Keratinocyte (primary cell): Measurements from ENCODE around the gene GYG1.

ENCODE experiments used
- EZH2 ChIP-seq: IDR thresholded peaks from one replicate; pipeline ENCODE4 v1.6.1; 2012; ENCODE audit warnings: inconsistent platforms, mild to moderate bottlenecking, low read length, moderate library complexity
- TF ChIP-seq, protein P1 (sequence below), 3 experiments: IDR thresholded peaks in 1 of 3; conservative IDR thresholded peaks in 1 of 3; optimal IDR thresholded peaks in 1 of 3; 2 replicates in 2 of 3; 3 replicates in 1 of 3; pipeline versions ENCODE3 to v1.5.1; 2011; ENCODE audit warnings: low read length in 3 of 3, mild to moderate bottlenecking in 3 of 3, moderate library complexity in 2 of 3, control low read depth in 1 of 3, inconsistent platforms in 1 of 3; ENCODE audit not compliant: insufficient read depth in 2 of 3; ENCODE audit errors: extremely low read depth in 1 of 3

DNA sequence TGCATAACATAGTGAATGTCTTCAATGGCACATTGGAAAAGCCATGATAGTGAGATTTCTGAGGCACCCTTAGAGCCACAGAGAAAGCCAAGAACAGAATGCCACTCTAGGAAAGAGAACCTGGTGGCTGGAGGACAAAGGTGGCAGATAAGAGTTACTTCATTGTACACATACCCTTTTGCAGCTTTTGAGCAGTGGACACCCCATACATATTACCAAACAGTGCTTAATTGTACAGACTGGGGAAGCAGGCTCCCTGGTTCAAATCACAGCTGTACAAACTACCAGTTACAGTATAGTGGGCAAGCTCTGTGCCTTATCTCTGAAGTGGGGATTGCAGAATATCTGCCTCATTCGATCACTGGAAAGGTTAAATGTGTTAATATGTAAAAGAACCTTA, 10.1 kb upstream of the GYG1 start:
- TF ChIP-seq, protein P1, sequence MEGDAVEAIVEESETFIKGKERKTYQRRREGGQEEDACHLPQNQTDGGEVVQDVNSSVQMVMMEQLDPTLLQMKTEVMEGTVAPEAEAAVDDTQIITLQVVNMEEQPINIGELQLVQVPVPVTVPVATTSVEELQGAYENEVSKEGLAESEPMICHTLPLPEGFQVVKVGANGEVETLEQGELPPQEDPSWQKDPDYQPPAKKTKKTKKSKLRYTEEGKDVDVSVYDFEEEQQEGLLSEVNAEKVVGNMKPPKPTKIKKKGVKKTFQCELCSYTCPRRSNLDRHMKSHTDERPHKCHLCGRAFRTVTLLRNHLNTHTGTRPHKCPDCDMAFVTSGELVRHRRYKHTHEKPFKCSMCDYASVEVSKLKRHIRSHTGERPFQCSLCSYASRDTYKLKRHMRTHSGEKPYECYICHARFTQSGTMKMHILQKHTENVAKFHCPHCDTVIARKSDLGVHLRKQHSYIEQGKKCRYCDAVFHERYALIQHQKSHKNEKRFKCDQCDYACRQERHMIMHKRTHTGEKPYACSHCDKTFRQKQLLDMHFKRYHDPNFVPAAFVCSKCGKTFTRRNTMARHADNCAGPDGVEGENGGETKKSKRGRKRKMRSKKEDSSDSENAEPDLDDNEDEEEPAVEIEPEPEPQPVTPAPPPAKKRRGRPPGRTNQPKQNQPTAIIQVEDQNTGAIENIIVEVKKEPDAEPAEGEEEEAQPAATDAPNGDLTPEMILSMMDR (optimal IDR thresholded peaks at IDR 0.05 in 1 of 3, IDR thresholded peaks at IDR 0.05 in 1 of 3, conservative IDR thresholded peaks at IDR 0.05 in 1 of 3; ENCODE audit: extremely low read depth in 1 of 3, insufficient read depth in 2 of 3, low read length in 3 of 3) = no peak
- no peak for TF ChIP-seq EZH2
